Activated B cell treated with CpG ODN at 0.5 μM for 24 hours (primary cell): ENCODE data around the gene RIMBP2. TPM values are rescaled to one million over a fixed set of nuclear protein-coding genes. Genes with fewer than 3 reads are reported as not detected.

Source experiments
- ATAC-seq: fragments of 200-7000 bp; cut with Tn5 transposase; one replicate; pipeline ENCODE4 v1.10.0; 2021; ENCODE audit warnings: low read depth, mild to moderate bottlenecking, moderate library complexity
- CTCF ChIA-PET: fragments of 350-600 bp; sonication (Branson Sonifier 250); formaldehyde crosslinking; loops from one replicate; lab custom pipeline; 2021; ENCODE audit warnings: antibody characterized with exemption; lab: Charles Lee
- POLR2A ChIA-PET: fragments of 350-600 bp; sonication (Branson Sonifier 250); formaldehyde crosslinking; loops from one replicate; lab custom pipeline; 2021; ENCODE audit warnings: antibody characterized with exemption; lab: Charles Lee
- DNase-seq: peaks from one replicate; pipeline ENCODE4 v3.0.0; 2022
- H3K27ac Mint-ChIP-seq: one replicate; pipeline ENCODE4 v1.8.0; 2020; ENCODE audit warnings: mixed read lengths
- H3K27me3 Mint-ChIP-seq: one replicate; pipeline ENCODE4 v1.8.0; 2021; ENCODE audit warnings: mixed read lengths
- H3K36me3 Mint-ChIP-seq: one replicate; pipeline ENCODE4 v1.8.0; 2021; ENCODE audit warnings: low read depth, mixed read lengths
- H3K4me1 Mint-ChIP-seq: one replicate; pipeline ENCODE4 v1.8.0; 2021; ENCODE audit warnings: mixed read lengths
- H3K4me3 Mint-ChIP-seq: one replicate; pipeline ENCODE4 v1.8.0; 2020; ENCODE audit warnings: mild to moderate bottlenecking, mixed read lengths
- H3K9me3 Mint-ChIP-seq: one replicate; pipeline ENCODE4 v1.8.0; 2020; ENCODE audit warnings: mixed read lengths
- intact Hi-C: fragments of 100-400 bp; cut with micrococcal nuclease; formaldehyde crosslinking; loops from one replicate; pipeline ENCODE4 v1.15.1; 2024
- total RNA-seq: library from RNA; stranded (reverse); gene quantifications from 2 replicates; pipeline ENCODE4 v1.2.3, GENCODE V29; 2022
- TF ChIP-seq, protein P1 (sequence below): fragments of 200-600 bp; IDR thresholded peaks from one replicate; pipeline ENCODE4 v1.8.0; 2022; ENCODE audit warnings: antibody characterized with exemption, mild to moderate bottlenecking

Gene RIMBP2
- total RNA-seq, 1 donor from 2014 or later: not detected

DNA sequence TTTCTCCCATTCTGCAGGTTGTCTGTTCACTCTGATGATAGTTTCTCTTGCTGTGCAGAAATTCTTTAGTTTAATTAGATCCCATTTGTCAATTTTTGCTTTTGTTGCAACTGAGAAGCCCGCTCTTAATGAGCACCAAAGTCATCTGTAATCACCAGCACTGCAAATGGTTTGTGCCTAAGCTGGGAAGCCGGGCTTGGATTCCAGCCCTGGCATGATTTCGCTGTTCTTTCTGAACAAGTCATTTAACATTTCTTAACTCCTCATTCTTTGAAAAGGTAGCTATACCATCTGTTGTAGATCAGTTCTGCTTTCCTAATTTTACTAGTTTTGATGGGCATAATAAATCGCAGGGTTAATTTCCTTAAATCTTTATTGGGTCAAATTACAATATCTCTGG lies 346.3 kb downstream of the RIMBP2 start:
- TF ChIP-seq, protein P1, sequence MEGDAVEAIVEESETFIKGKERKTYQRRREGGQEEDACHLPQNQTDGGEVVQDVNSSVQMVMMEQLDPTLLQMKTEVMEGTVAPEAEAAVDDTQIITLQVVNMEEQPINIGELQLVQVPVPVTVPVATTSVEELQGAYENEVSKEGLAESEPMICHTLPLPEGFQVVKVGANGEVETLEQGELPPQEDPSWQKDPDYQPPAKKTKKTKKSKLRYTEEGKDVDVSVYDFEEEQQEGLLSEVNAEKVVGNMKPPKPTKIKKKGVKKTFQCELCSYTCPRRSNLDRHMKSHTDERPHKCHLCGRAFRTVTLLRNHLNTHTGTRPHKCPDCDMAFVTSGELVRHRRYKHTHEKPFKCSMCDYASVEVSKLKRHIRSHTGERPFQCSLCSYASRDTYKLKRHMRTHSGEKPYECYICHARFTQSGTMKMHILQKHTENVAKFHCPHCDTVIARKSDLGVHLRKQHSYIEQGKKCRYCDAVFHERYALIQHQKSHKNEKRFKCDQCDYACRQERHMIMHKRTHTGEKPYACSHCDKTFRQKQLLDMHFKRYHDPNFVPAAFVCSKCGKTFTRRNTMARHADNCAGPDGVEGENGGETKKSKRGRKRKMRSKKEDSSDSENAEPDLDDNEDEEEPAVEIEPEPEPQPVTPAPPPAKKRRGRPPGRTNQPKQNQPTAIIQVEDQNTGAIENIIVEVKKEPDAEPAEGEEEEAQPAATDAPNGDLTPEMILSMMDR: no peak
- H3K27me3 Mint-ChIP-seq: no peaks in the 10 kb centered on the region
- H3K27ac Mint-ChIP-seq: no peak overlapping the region
- H3K36me3 Mint-ChIP-seq: no peaks in the 10 kb centered on the region
- H3K4me3 Mint-ChIP-seq: no peak overlapping the region
- intact Hi-C loops: no loop called here
- POLR2A ChIA-PET: no interaction called here
- no peaks in the 10 kb centered on the region for H3K4me1 Mint-ChIP-seq
- peaks cover 4% of the 10 kb centered on the region for H3K9me3 Mint-ChIP-seq
- CTCF ChIA-PET: no interaction called here
- no peak for DNase-seq
- no peak for ATAC-seq

DNA sequence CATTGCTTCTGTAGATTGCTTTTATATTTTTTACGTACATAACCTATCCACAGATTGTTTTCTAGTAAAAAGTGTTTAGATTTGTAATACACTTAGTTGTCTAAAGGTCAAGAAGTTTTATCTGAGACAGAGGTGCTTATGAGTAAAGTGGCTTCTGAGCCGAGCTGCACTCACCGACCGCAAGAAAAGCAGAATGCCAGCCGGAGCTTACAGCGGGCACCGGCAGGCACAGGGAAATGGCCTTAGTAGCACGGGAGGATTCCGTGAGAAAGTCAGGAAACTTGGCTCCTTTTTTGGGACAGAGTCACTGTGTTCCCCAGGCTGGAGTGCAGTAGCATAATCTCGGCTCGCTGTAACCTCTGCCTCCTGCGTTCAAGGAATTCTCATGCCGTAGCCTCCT lies 348.6 kb downstream of the RIMBP2 start:
- Mint-ChIP-seq H3K36me3 (no peaks in the 10 kb centered on the region), H3K27ac (no peak overlapping the region), H3K4me1 (no peaks in the 10 kb centered on the region), H3K9me3 (peaks cover 4% of the 10 kb centered on the region), H3K27me3 (no peaks in the 10 kb centered on the region), H3K4me3 (no peak overlapping the region)
- no peak for DNase-seq
- ATAC-seq: no peak
- TF ChIP-seq, protein P1: no peak
- intact Hi-C loops: no loop called here
- ChIA-PET POLR2A (no interaction called here), CTCF (no interaction called here)

DNA sequence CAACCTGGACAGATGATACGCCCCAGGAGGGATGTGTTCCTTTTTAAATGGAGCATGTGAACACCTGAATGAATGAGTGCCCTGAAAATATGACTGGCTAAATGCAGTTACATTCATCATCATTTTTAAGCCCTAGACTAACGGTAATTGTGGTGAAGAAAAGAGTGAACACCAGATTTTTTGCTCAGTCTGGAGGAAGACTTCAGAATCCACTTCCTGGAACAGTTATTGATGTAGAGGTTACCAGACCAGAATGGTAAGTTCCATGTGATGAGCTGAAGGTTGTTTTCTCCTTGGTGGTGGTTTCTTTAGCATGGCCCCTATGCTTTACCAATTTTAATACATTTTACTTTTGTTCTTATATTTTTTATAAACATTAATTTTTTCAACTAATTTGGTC lies 349.1 kb downstream of the RIMBP2 start:
- CTCF ChIA-PET: no interaction called here
- H3K4me3 Mint-ChIP-seq: no peak overlapping the region

DNA sequence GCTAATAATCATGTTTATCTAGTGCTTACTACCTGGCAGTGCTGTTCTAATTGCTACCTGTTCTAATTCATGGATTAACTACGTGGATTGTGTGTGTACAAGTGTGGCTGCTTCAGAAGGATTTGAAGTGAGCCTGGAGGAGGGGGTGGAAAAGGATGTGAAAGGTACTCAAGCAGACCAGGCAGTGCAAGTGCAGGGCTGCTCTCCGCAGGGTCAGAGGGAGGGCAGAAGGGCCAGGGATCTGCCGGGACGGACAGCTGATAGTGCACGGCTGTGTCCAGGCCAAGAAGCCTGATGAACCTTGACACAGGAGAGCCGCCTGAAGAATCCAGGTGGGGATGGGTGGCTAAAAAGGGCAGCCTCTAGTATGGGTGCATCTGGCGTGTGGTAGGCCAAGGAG lies 349.9 kb downstream of the RIMBP2 start:
- intact Hi-C loops: no loop called here
- no peak overlapping the region for H3K4me3 Mint-ChIP-seq

More for the DNA sequence above, 349.1 kb downstream of the RIMBP2 start:
- TF ChIP-seq, protein P1: no peak
- intact Hi-C loops: no loop called here
- Mint-ChIP-seq H3K36me3 (no peaks in the 10 kb centered on the region), H3K27me3 (no peaks in the 10 kb centered on the region), H3K27ac (no peak overlapping the region), H3K4me1 (no peaks in the 10 kb centered on the region), H3K9me3 (peaks cover 4% of the 10 kb centered on the region)
- DNase-seq (no peak), ATAC-seq (no peak)
- POLR2A ChIA-PET: no interaction called here

DNA sequence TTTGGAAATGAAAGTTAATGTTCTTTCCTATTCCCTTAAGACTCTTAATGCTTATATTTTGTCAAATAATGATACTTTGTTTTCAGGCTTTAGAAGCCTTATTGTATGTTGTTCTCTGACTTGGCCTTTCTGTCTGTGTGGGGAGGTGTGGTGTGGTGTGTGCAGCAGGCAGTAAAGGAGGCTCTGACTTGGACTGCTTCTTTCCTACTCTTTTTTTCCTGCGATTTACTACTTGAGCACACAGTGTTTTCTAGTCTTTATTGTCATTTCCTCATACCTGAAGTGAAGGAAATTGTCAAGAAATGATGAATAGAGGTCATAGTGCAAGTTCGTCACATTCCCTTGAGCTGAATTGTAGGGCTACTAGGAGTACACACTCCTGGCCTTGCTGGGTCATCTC lies 351.5 kb downstream of the RIMBP2 start:
- Mint-ChIP-seq H3K27ac (no peak overlapping the region), H3K36me3 (no peaks in the 10 kb centered on the region), H3K4me3 (no peak overlapping the region), H3K9me3 (peaks cover 2% of the 10 kb centered on the region), H3K4me1 (no peaks in the 10 kb centered on the region), H3K27me3 (no peaks in the 10 kb centered on the region)
- DNase-seq (no peak), ATAC-seq (no peak)
- ChIA-PET CTCF (no interaction called here), POLR2A (no interaction called here)
- TF ChIP-seq, protein P1: no peak
- intact Hi-C loops: no loop called here

More for the DNA sequence above, 349.9 kb downstream of the RIMBP2 start:
- Mint-ChIP-seq H3K4me1 (no peaks in the 10 kb centered on the region), H3K27ac (no peak overlapping the region), H3K36me3 (no peaks in the 10 kb centered on the region), H3K9me3 (peaks cover 4% of the 10 kb centered on the region), H3K27me3 (no peaks in the 10 kb centered on the region)
- DNase-seq: no peak
- POLR2A ChIA-PET: no interaction called here
- CTCF ChIA-PET: no interaction called here
- TF ChIP-seq, protein P1: no peak
- no peak for ATAC-seq
